Esophagus muscularis mucosa (tissue), 4 donors: Measurements from ENCODE around the gene ZNF827. TPM values are rescaled to one million over a fixed set of nuclear protein-coding genes. Genes with fewer than 3 reads are reported as not detected.

Source experiments
- DNase-seq: peaks from one replicate; pipeline ENCODE4 v3.0.0-alpha.2; 2017; ENCODE audit errors: extremely low spot score
- H3K27ac ChIP-seq, 4 donors: fragments of 200-600 bp; sonication (generic); replicated peaks in 1 of 4; 1 replicate in 3 of 4; 2 replicates in 1 of 4; pipeline ENCODE4 v1.5.1; 2016 to 2019; ENCODE audit warnings: mild to moderate bottlenecking in 1 of 4
- H3K27me3 ChIP-seq, 4 donors: fragments of 200-600 bp; sonication (generic); one replicate each; pipeline versions ENCODE4 v1.5.1 to v1.6.0; 2016 to 2019
- H3K36me3 ChIP-seq, 4 donors: fragments of 200-600 bp; sonication (generic); one replicate each; pipeline ENCODE4 v1.5.1; 2016 to 2019
- H3K4me1 ChIP-seq, 4 donors: fragments of 200-600 bp; sonication (generic); one replicate each; pipeline ENCODE4 v1.5.1; 2016 to 2019
- H3K4me3 ChIP-seq, 4 donors: fragments of 200-600 bp; sonication (generic); 1 replicate in 2 of 4; 2 replicates in 2 of 4; pipeline ENCODE4 v1.5.1; 2016 to 2019; ENCODE audit warnings: mild to moderate bottlenecking in 4 of 4, moderate library complexity in 1 of 4
- H3K9me3 ChIP-seq, 4 donors: fragments of 200-600 bp; sonication (generic); 1 replicate in 3 of 4; 2 replicates in 1 of 4; pipeline ENCODE4 v1.5.1; 2016 to 2019
- EP300 ChIP-seq: sonication (generic); formaldehyde crosslinking; IDR thresholded peaks from one replicate; pipeline ENCODE4 v1.6.1; 2017; ENCODE audit warnings: antibody characterized with exemption
- POLR2A ChIP-seq: fragments of 450-650 bp; IDR thresholded peaks from one replicate; pipeline ENCODE4 v1.6.1; 2017; ENCODE audit warnings: antibody characterized with exemption, moderate library complexity, mild to moderate bottlenecking, low read depth
- POLR2AphosphoS5 ChIP-seq, 2 donors: sonication (generic); formaldehyde crosslinking; IDR thresholded peaks; one replicate each; pipeline ENCODE4 v1.6.1; 2017; ENCODE audit warnings: antibody characterized with exemption in 2 of 2
- WGBS: methylation state at CpG from one replicate; pipeline ENCODE4 v1.1.5; 2018; 5-methylcytosine and 5-hydroxymethylcytosine counted together
- intact Hi-C: fragments of 100-400 bp; cut with DNase I; formaldehyde crosslinking; loops from one replicate; pipeline ENCODE4 v1.15.1; 2023
- total RNA-seq, 4 donors: library from RNA; depleted of rRNA; stranded (reverse); fragments of >200 nt; gene quantifications; one replicate each; pipeline versions ENCODE4 v1.1.0 to v1.2.1, GENCODE V29; 2016
- TF ChIP-seq, protein P1 (sequence below), 3 experiments: fragments of 200-600 bp in 2 of 3; fragments of 450-650 bp in 1 of 3; sonication (generic) in 2 of 3; IDR thresholded peaks; one replicate each; pipeline ENCODE4 v1.5.1; 2017 to 2019; ENCODE audit warnings: antibody characterized with exemption in 3 of 3, mild to moderate bottlenecking in 2 of 3, moderate library complexity in 1 of 3

The ZNF827 gene
- total RNA-seq, 4 donors from 2014 or later: 11.1 to 27.2 (median 19.0) TPM

- no peak for TF ChIP-seq POLR2AphosphoS5 (IDR thresholded peaks at IDR 0.05)
- Histone ChIP-seq H3K9me3 (no peaks in the 10 kb centered on the region), H3K4me3 (no peak overlapping the region), H3K4me1 (peaks cover 31 to 40% (median 39%) of the 10 kb centered on the region in 4 donors), H3K36me3 (peaks cover 0 to 5% (median under 1%) of the 10 kb centered on the region in 4 donors), H3K27ac (peak overlapping the region in 1 of 4 donors; percentile 57), H3K27me3 (no peaks in the 10 kb centered on the region)
- DNase-seq: no peak
- 90% methylated on average over 9 of the region's 9 CpGs for WGBS
- intact Hi-C loops: loop anchor here (5.0 kb wide), 1 partner anchor 153 kb away; no protein-coding TSS in a partner anchor
Observed at GRCh38 chr4:145880355-145880960, 58.2 kb downstream of the ZNF827 start.

DNA sequence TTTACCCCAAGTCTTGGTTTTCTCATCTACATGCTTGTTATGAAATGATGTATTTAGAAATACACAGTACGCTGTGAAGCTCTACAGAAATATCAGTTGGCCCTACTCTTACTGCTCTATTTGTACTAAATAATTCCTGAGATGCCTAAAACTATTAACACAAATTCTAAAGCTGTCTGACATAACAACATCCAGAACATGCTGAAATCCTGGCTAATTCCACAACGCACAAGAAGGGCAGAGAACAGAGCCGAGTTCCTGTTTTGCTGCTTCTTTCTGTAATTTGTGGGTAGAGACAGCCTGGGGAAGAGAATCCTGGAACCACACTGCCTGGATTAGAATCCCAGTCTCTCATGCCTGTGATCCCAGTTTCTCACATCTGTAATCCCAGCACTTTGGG, 59.0 kb downstream of the ZNF827 start:
- no peak for TF ChIP-seq POLR2A
- TF ChIP-seq POLR2AphosphoS5 (IDR thresholded peaks at IDR 0.05): peak in 1 of 2 donors; percentile 34
- TF ChIP-seq, protein P1, sequence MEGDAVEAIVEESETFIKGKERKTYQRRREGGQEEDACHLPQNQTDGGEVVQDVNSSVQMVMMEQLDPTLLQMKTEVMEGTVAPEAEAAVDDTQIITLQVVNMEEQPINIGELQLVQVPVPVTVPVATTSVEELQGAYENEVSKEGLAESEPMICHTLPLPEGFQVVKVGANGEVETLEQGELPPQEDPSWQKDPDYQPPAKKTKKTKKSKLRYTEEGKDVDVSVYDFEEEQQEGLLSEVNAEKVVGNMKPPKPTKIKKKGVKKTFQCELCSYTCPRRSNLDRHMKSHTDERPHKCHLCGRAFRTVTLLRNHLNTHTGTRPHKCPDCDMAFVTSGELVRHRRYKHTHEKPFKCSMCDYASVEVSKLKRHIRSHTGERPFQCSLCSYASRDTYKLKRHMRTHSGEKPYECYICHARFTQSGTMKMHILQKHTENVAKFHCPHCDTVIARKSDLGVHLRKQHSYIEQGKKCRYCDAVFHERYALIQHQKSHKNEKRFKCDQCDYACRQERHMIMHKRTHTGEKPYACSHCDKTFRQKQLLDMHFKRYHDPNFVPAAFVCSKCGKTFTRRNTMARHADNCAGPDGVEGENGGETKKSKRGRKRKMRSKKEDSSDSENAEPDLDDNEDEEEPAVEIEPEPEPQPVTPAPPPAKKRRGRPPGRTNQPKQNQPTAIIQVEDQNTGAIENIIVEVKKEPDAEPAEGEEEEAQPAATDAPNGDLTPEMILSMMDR (IDR thresholded peaks at IDR 0.05): no peak
- no peak for TF ChIP-seq EP300
- no peak for DNase-seq
- Histone ChIP-seq H3K9me3 (no peaks in the 10 kb centered on the region), H3K36me3 (peaks cover 0 to 5% (median 0%) of the 10 kb centered on the region in 4 donors), H3K4me3 (no peak overlapping the region), H3K27ac (peak overlapping the region; percentile 34 to 57 (median 44)), H3K27me3 (no peaks in the 10 kb centered on the region), H3K4me1 (peaks cover 31 to 40% (median 39%) of the 10 kb centered on the region in 4 donors)
- intact Hi-C loops: no loop called here
- WGBS: 21% methylated on average over 3 of the region's 3 CpGs

GRCh38 chr4:145878501-145879435, 59.9 kb downstream of the ZNF827 start:
- H3K27ac ChIP-seq: peak overlapping the region; percentile 34 to 57 (median 44)
- no peak for DNase-seq
- no peaks in the 10 kb centered on the region for H3K9me3 ChIP-seq
- H3K4me1 ChIP-seq: peaks cover 31 to 40% (median 39%) of the 10 kb centered on the region in 4 donors
- intact Hi-C loops: no loop called here
- 68% methylated on average over 7 of the region's 7 CpGs for WGBS
- TF ChIP-seq EP300 (no peak), POLR2A (no peak), POLR2AphosphoS5 (IDR thresholded peaks at IDR 0.05) (no peak)
- TF ChIP-seq, protein P1 (IDR thresholded peaks at IDR 0.05): no peak
- no peaks in the 10 kb centered on the region for H3K27me3 ChIP-seq
- no peak overlapping the region for H3K4me3 ChIP-seq
- peaks cover 0 to 5% (median 0%) of the 10 kb centered on the region in 4 donors for H3K36me3 ChIP-seq

GRCh38 chr4:145876531-145877180, 62.0 kb downstream of the ZNF827 start:
- H3K36me3 ChIP-seq: peaks cover 0 to 5% (median 0%) of the 10 kb centered on the region in 4 donors
- no peak for TF ChIP-seq POLR2A
- TF ChIP-seq, protein P1 (IDR thresholded peaks at IDR 0.05): no peak
- TF ChIP-seq EP300: no peak
- TF ChIP-seq POLR2AphosphoS5 (IDR thresholded peaks at IDR 0.05): no peak
- H3K4me1 ChIP-seq: peaks cover 25 to 35% (median 32%) of the 10 kb centered on the region in 4 donors
- no peak overlapping the region for H3K27ac ChIP-seq
- no peaks in the 10 kb centered on the region for H3K27me3 ChIP-seq
- H3K9me3 ChIP-seq: no peaks in the 10 kb centered on the region
- WGBS: 80% methylated on average over 2 of the region's 2 CpGs
- no peak overlapping the region for H3K4me3 ChIP-seq
- no peak for DNase-seq
- intact Hi-C loops: no loop called here
